H1 (cell line): ENCODE data around the gene YPEL2. TPM values are rescaled to one million over a fixed set of nuclear protein-coding genes. Genes with fewer than 3 reads are reported as not detected.

Source experiments
- CTCF ChIA-PET: fragments of 300-600 bp; sonication (Branson Sonifier 250); formaldehyde crosslinking; loops from one replicate; lab custom pipeline; 2021; ENCODE audit not compliant: partially characterized antibody; lab: Charles Lee
- POLR2A ChIA-PET: fragments of 300-600 bp; sonication (Branson Sonifier 250); formaldehyde crosslinking; loops from one replicate; lab custom pipeline; 2021; ENCODE audit warnings: inconsistent platforms; ENCODE audit not compliant: partially characterized antibody; lab: Charles Lee
- DNase-seq, 2 experiments: peaks; one replicate each; pipeline versions ENCODE4 v3.0.0 to v3.0.0-alpha.2; 2010 to 2022; ENCODE audit warnings: low spot score in 2 of 2, low read depth in 1 of 2, mixed read lengths in 1 of 2
- FAIRE-seq: peaks from 2 replicates; lab custom pipeline; 2011; peaks lifted over from hg19 to GRCh38; lab: Jason Lieb, UNC
- H2AFZ ChIP-seq: 2 replicates; pipeline ENCODE4 v1.8.1; 2012; ENCODE audit warnings: low read length, inconsistent platforms
- H2AK5ac ChIP-seq: 2 replicates; pipeline ENCODE4 v1.6.1; 2013; ENCODE audit warnings: low read depth, low read length
- H2BK120ac ChIP-seq: replicated peaks from 2 replicates; pipeline ENCODE3; 2013; ENCODE audit warnings: low read depth, low read length, inconsistent platforms
- H2BK12ac ChIP-seq: 2 replicates; pipeline ENCODE4 v1.6.1; 2013; ENCODE audit warnings: low read depth, low read length
- H2BK15ac ChIP-seq: 2 replicates; pipeline ENCODE4 v1.6.1; 2013; ENCODE audit warnings: low read length
- H2BK20ac ChIP-seq: 2 replicates; pipeline ENCODE4 v1.6.1; 2013; ENCODE audit warnings: low read length
- H2BK5ac ChIP-seq: 2 replicates; pipeline ENCODE4 v1.6.1; 2013; ENCODE audit warnings: low read depth, low read length
- H3K14ac ChIP-seq: 2 replicates; pipeline ENCODE4 v1.6.1; 2013; ENCODE audit warnings: inconsistent platforms; ENCODE audit not compliant: insufficient read length
- H3K18ac ChIP-seq: 2 replicates; pipeline ENCODE4 v1.6.1; 2013; ENCODE audit warnings: low read length; ENCODE audit errors: extremely low read depth
- H3K23ac ChIP-seq: 2 replicates; pipeline ENCODE4 v1.6.1; 2013; ENCODE audit warnings: inconsistent platforms; ENCODE audit not compliant: insufficient read length
- H3K23me2 ChIP-seq: 2 replicates; pipeline ENCODE4 v1.6.1; 2013; ENCODE audit warnings: low read depth, low read length
- H3K27ac ChIP-seq: 2 replicates; pipeline ENCODE4 v1.6.1; 2011; ENCODE audit warnings: low read depth, low read length, inconsistent platforms
- H3K27me3 ChIP-seq, 4 experiments: replicated peaks in 1 of 4; 1 replicate in 1 of 4; 2 replicates in 3 of 4; pipeline versions ENCODE4 v1.6.1 to v1.8.1; 2011 to 2013; ENCODE audit warnings: low read length in 3 of 4, mild to moderate bottlenecking in 3 of 4, inconsistent platforms in 2 of 4, mixed read lengths in 2 of 4, moderate library complexity in 1 of 4; ENCODE audit not compliant: control insufficient read depth in 3 of 4, insufficient read depth in 3 of 4; ENCODE audit errors: extremely low read depth in 1 of 4
- H3K36me3 ChIP-seq, 4 experiments: 2 replicates each; pipeline versions ENCODE4 v1.6.1 to v1.8.1; 2011 to 2013; ENCODE audit warnings: mild to moderate bottlenecking in 4 of 4, low read length in 3 of 4, moderate library complexity in 2 of 4, control low read depth in 1 of 4, inconsistent platforms in 1 of 4; ENCODE audit not compliant: insufficient read depth in 4 of 4, control insufficient read depth in 2 of 4
- H3K4ac ChIP-seq: replicated peaks from 2 replicates; pipeline ENCODE3; 2013; ENCODE audit warnings: low read length, low read depth, mixed read lengths, inconsistent platforms; ENCODE audit not compliant: insufficient read length
- H3K4me1 ChIP-seq, 4 experiments: replicated peaks in 1 of 4; 1 replicate in 1 of 4; 2 replicates in 3 of 4; pipeline versions ENCODE4 v1.6.1 to v1.8.1; 2011 to 2013; ENCODE audit warnings: low read length in 3 of 4, inconsistent platforms in 2 of 4, mixed read lengths in 1 of 4; ENCODE audit not compliant: insufficient read depth in 4 of 4, control insufficient read depth in 3 of 4
- H3K4me2 ChIP-seq, 2 experiments: 2 replicates each; pipeline versions ENCODE4 v1.6.1 to v1.8.1; 2011 to 2013; ENCODE audit warnings: low read depth in 2 of 2, low read length in 2 of 2, control low read depth in 1 of 2, inconsistent platforms in 1 of 2, mild to moderate bottlenecking in 1 of 2; ENCODE audit not compliant: insufficient read depth in 1 of 2
- H3K4me3 ChIP-seq, 4 experiments: fragments of 200-600, 300-600 bp in 1 of 4; sonication (generic), shearing (Covaris generic), sonication (Bioruptor Twin) in 1 of 4; 2 replicates each; pipeline versions ENCODE4 v1.5.1 to v1.8.1; 2011 to 2016; ENCODE audit warnings: low read length in 4 of 4, low read depth in 3 of 4, control low read depth in 2 of 4, inconsistent platforms in 2 of 4, mild to moderate bottlenecking in 2 of 4, mixed read lengths in 1 of 4, moderate library complexity in 1 of 4; ENCODE audit not compliant: insufficient read depth in 2 of 4; ENCODE audit errors: extremely low read depth in 1 of 4
- H3K56ac ChIP-seq: replicated peaks from 2 replicates; pipeline ENCODE3; 2013; ENCODE audit warnings: low read depth, mild to moderate bottlenecking, mixed read lengths, low read length, inconsistent platforms; ENCODE audit not compliant: insufficient read length
- H3K79me1 ChIP-seq: 2 replicates; pipeline ENCODE4 v1.6.1; 2013; ENCODE audit warnings: low read depth, low read length, control low read depth
- H3K79me2 ChIP-seq, 2 experiments: 2 replicates each; pipeline versions ENCODE4 v1.6.1 to v1.8.1; 2012 to 2013; ENCODE audit warnings: low read length in 2 of 2, mild to moderate bottlenecking in 2 of 2, inconsistent platforms in 1 of 2; ENCODE audit not compliant: insufficient read depth in 2 of 2, control insufficient read depth in 1 of 2
- H3K9ac ChIP-seq, 4 experiments: replicated peaks in 1 of 4; 1 replicate in 1 of 4; 2 replicates in 3 of 4; pipeline versions ENCODE4 v1.6.1 to v1.8.1; 2011 to 2013; ENCODE audit warnings: low read depth in 3 of 4, low read length in 3 of 4, control low read depth in 2 of 4, mild to moderate bottlenecking in 2 of 4, moderate library complexity in 2 of 4, inconsistent platforms in 1 of 4; ENCODE audit errors: extremely low read depth in 1 of 4
- H3K9me3 ChIP-seq, 2 experiments: 2 replicates each; pipeline versions ENCODE4 v1.6.1 to v1.8.1; 2012 to 2013; ENCODE audit warnings: mild to moderate bottlenecking in 2 of 2, moderate library complexity in 2 of 2, control low read depth in 1 of 2, inconsistent platforms in 1 of 2, low read depth in 1 of 2, low read length in 1 of 2, mixed read lengths in 1 of 2; ENCODE audit not compliant: insufficient read depth in 2 of 2
- H4K20me1 ChIP-seq, 2 experiments: replicated peaks in 1 of 2; 2 replicates each; pipeline versions ENCODE3 to v1.8.1; 2011 to 2013; ENCODE audit warnings: inconsistent platforms in 2 of 2, low read length in 2 of 2, mild to moderate bottlenecking in 1 of 2; ENCODE audit not compliant: insufficient read depth in 2 of 2, control insufficient read depth in 1 of 2
- H4K5ac ChIP-seq: 2 replicates; pipeline ENCODE4 v1.6.1; 2013; ENCODE audit warnings: low read length, low read depth, mixed read lengths, inconsistent platforms; ENCODE audit not compliant: insufficient read length
- H4K8ac ChIP-seq: 2 replicates; pipeline ENCODE4 v1.8.0; 2013; ENCODE audit warnings: mild to moderate bottlenecking, moderate library complexity, low read length, inconsistent platforms; ENCODE audit not compliant: insufficient read depth; ENCODE audit errors: extremely low read depth
- H4K91ac ChIP-seq: replicated peaks from 2 replicates; pipeline ENCODE3; 2013; ENCODE audit warnings: low read length, mixed read lengths, inconsistent platforms; ENCODE audit not compliant: insufficient read length
- EGR1 ChIP-seq: IDR thresholded peaks from 2 replicates; pipeline ENCODE4 v1.6.1; 2011; ENCODE audit warnings: low read depth, low read length, borderline replicate concordance
- TBP ChIP-seq: IDR thresholded peaks from 2 replicates; pipeline ENCODE4 v1.6.1; 2011; ENCODE audit warnings: low read depth, low read length, improper control_type of control experiment
- WGBS, 2 experiments: shearing (Covaris generic) in 1 of 2; methylation state at CpG; one replicate each; pipeline versions ENCODE4 v1.1.6 to v1.1.7; 2013 to 2015; ENCODE audit warnings: low lambda C conversion rate in 2 of 2, mixed read lengths in 2 of 2, inconsistent platforms in 1 of 2, low coverage in 1 of 2, missing lambda C conversion rate in 1 of 2; ENCODE audit not compliant: insufficient replicate concordance in 2 of 2, insufficient coverage in 1 of 2, insufficient read length in 1 of 2; ENCODE audit errors: extremely low coverage in 1 of 2, missing lambda C conversion rate in 1 of 2; 5-methylcytosine and 5-hydroxymethylcytosine counted together
- polyA plus RNA-seq, 7 experiments: library from polyadenylated mRNA; depleted of rRNA in 3 of 7; stranded (reverse) in 5 of 7; unstranded in 2 of 7; fragments of >200 nt in 5 of 7; fragments of 200-250 nt in 2 of 7; gene quantifications; 1 replicate in 5 of 7; 2 replicates in 1 of 7; 4 replicates in 1 of 7; pipeline versions ENCODE4 v1.2.1 to v1.2.3, GENCODE V29; 2011 to 2013; ENCODE audit warnings: missing spikeins in 2 of 7, mixed read lengths in 2 of 7
- total RNA-seq: library from RNA; stranded (reverse); fragmentation: NEBNext Ultra II Directional; extraction: Animal tissue kit (Norgen Biotek cat#: 25700); gene quantifications from 2 replicates; pipeline ENCODE4 v1.2.1, GENCODE V29; 2021

The YPEL2 gene
- total and polyA plus RNA-seq, 2 of the 8 experiments (the other 6 are each of a cell fraction or from before 2014, with no cell fraction given): 1.6 to 3.5 TPM

- H3K27ac ChIP-seq: no peak overlapping the region
- no peak overlapping the region for H2BK15ac ChIP-seq
- H3K36me3 ChIP-seq: no peaks in the 10 kb centered on the region
- H3K4me2 ChIP-seq: no peak overlapping the region
- no peak for FAIRE-seq
- DNase-seq: no peak
- no peak overlapping the region for H3K4ac ChIP-seq
- H2AK5ac ChIP-seq: no peak overlapping the region
- H3K9me3 ChIP-seq: no peaks in the 10 kb centered on the region
- H3K18ac ChIP-seq: no peak overlapping the region
- no peak overlapping the region for H2BK120ac ChIP-seq
- 0 out of 2 replicates have a peak, but pooled peaks cover under 1% of the 10 kb centered on the region for H3K23me2 ChIP-seq
- H3K56ac ChIP-seq: no peak overlapping the region
- no peak overlapping the region for H3K4me3 ChIP-seq
- peaks cover 0 to 4% (median 2%) of the 10 kb centered on the region in 4 experiments; a peak in 4 of 7 replicates for H3K4me1 ChIP-seq
- H3K9ac ChIP-seq: no peak overlapping the region; a peak in 1 of 7 replicates
- H2BK12ac ChIP-seq: no peak overlapping the region
- no peak overlapping the region for H3K14ac ChIP-seq
- H2BK5ac ChIP-seq: no peak overlapping the region
- peaks cover 1 to 17% (median 11%) of the 10 kb centered on the region in 4 experiments; a peak in 6 of 7 replicates for H3K27me3 ChIP-seq
- WGBS, 2 experiments: 86% methylated on average over 5 of the region's 5 CpGs; no CpG with 5 or more reads in 1 of the 2 experiments
- H3K79me1 ChIP-seq: no peaks in the 10 kb centered on the region
- H2BK20ac ChIP-seq: no peak overlapping the region
- H4K91ac ChIP-seq: no peak overlapping the region
- ChIA-PET CTCF (interaction anchor here (0.9 to 2.7 kb wide), 4 partner anchors 8 to 85 kb away, joined by 3 to 7 read pairs (median 4); no protein-coding TSS in a partner anchor), POLR2A (no interaction called here)
- no peaks in the 10 kb centered on the region; a peak in 1 of 4 replicates for H3K79me2 ChIP-seq
- H4K5ac ChIP-seq: no peak overlapping the region
- no peak overlapping the region for H3K23ac ChIP-seq
- peaks cover 3 to 6% of the 10 kb centered on the region in 2 experiments for H4K20me1 ChIP-seq
- TF ChIP-seq EGR1 (no peak), TBP (no peak)
- H2AFZ ChIP-seq: no peak overlapping the region
- no peak overlapping the region for H4K8ac ChIP-seq
Observed at GRCh38 chr17:59337741-59338299, 6.4 kb downstream of the YPEL2 start.
